Lung (tissue), 12 donors: ENCODE data around the gene PRKAR1B. TPM values are rescaled to one million over a fixed set of nuclear protein-coding genes. Genes with fewer than 3 reads are reported as not detected.
A peak's percentile ranks its signal among the peaks of the same experiment; 100 is the strongest.
"Not testable (repeated sequence)": the region's sequence is repeated elsewhere in the genome, so short reads cannot be mapped to it uniquely, and the experiment has no call there.

Source experiments
- ATAC-seq: fragments of 200-7000 bp; cut with Tn5 transposase; one replicate; pipeline ENCODE4 v1.9.1; 2020; ENCODE audit warnings: moderate number of reproducible peaks; ENCODE audit not compliant: insufficient read depth, low FRiP score
- DNase-seq, 3 donors: peaks; one replicate each; pipeline ENCODE4 v3.0.0-alpha.2; 2013 to 2017
- H3K27ac ChIP-seq, 2 donors: one replicate each; pipeline ENCODE4 v1.5.1; 2013; ENCODE audit warnings: mild to moderate bottlenecking in 2 of 2, moderate library complexity in 2 of 2, control low read depth in 1 of 2, inconsistent platforms in 1 of 2, low read depth in 1 of 2, low read length in 1 of 2
- H3K27me3 ChIP-seq, 3 donors: one replicate each; pipeline ENCODE4 v1.5.1; 2013; ENCODE audit warnings: low read length in 2 of 3; ENCODE audit not compliant: control insufficient read depth in 3 of 3, insufficient read depth in 3 of 3
- H3K36me3 ChIP-seq, 4 donors: one replicate each; pipeline ENCODE4 v1.5.1; 2013; ENCODE audit warnings: low read length in 4 of 4, mild to moderate bottlenecking in 1 of 4, moderate library complexity in 1 of 4; ENCODE audit not compliant: control insufficient read depth in 4 of 4, insufficient read depth in 4 of 4
- H3K4me1 ChIP-seq, 5 donors: one replicate each; pipeline ENCODE4 v1.5.1; 2013; ENCODE audit warnings: low read length in 5 of 5, mild to moderate bottlenecking in 2 of 5, moderate library complexity in 1 of 5; ENCODE audit not compliant: control insufficient read depth in 5 of 5, insufficient read depth in 5 of 5
- H3K4me3 ChIP-seq: one replicate; pipeline ENCODE4 v1.5.1; 2013; ENCODE audit warnings: mild to moderate bottlenecking, control low read depth, moderate library complexity
- H3K9ac ChIP-seq, 2 donors: one replicate each; pipeline ENCODE4 v1.5.1; 2013; ENCODE audit warnings: low read length in 2 of 2, control low read depth in 1 of 2; ENCODE audit not compliant: insufficient read depth in 1 of 2
- H3K9me3 ChIP-seq, 4 donors: one replicate each; pipeline ENCODE4 v1.5.1; 2013; ENCODE audit warnings: low read length in 3 of 4, mild to moderate bottlenecking in 1 of 4, moderate library complexity in 1 of 4; ENCODE audit not compliant: control insufficient read depth in 4 of 4, insufficient read depth in 3 of 4
- WGBS, 2 donors: extraction: QIAGEN DNeasy Blood & Tissue Kit; methylation state at CpG; one replicate each; pipeline ENCODE4 v1.1.7; 2013; 5-methylcytosine and 5-hydroxymethylcytosine counted together
- polyA plus RNA-seq, 2 donors: library from polyadenylated mRNA; stranded (reverse); fragments of 200-250 nt; gene quantifications; one replicate each; pipeline ENCODE4 v1.2.1, GENCODE V29; 2013
- total RNA-seq, 2 donors: library from RNA; depleted of rRNA in 1 of 2; stranded (reverse); fragments of >200 nt in 1 of 2; gene quantifications; one replicate each; pipeline ENCODE4 v1.2.1, GENCODE V29; 2014 to 2021
- TF ChIP-seq, protein P1 (sequence below): IDR thresholded peaks from 2 replicates; pipeline ENCODE4 v1.5.1; 2012; ENCODE audit warnings: mild to moderate bottlenecking; ENCODE audit errors: control extremely low read depth, extremely low read depth
- donor health status: control.
- donor health status: control.
- donor health status: Bipolar disorder and iron deficiency.
- donor health status: healthy.
- donor health status: DM: yes; HTN: yes; CAD: no.

The PRKAR1B gene
- total and polyA plus RNA-seq, 4 donors, result 11.3 to 32.0 (median 16.3) TPM

GRCh38 chr7:653829-654764 is 73.0 kb downstream of the PRKAR1B start:
- no peaks in the 10 kb centered on the region for H3K36me3 ChIP-seq
- peaks cover 0 to 5% (median 0%) of the 10 kb centered on the region in 5 donors for H3K4me1 ChIP-seq
- 97 to 100% methylated on average over 4 of the region's 4 CpGs for WGBS, 2 donors
- H3K27ac ChIP-seq, result no peak overlapping the region
- H3K27me3 ChIP-seq, result no peaks in the 10 kb centered on the region
- TF ChIP-seq, protein P1, sequence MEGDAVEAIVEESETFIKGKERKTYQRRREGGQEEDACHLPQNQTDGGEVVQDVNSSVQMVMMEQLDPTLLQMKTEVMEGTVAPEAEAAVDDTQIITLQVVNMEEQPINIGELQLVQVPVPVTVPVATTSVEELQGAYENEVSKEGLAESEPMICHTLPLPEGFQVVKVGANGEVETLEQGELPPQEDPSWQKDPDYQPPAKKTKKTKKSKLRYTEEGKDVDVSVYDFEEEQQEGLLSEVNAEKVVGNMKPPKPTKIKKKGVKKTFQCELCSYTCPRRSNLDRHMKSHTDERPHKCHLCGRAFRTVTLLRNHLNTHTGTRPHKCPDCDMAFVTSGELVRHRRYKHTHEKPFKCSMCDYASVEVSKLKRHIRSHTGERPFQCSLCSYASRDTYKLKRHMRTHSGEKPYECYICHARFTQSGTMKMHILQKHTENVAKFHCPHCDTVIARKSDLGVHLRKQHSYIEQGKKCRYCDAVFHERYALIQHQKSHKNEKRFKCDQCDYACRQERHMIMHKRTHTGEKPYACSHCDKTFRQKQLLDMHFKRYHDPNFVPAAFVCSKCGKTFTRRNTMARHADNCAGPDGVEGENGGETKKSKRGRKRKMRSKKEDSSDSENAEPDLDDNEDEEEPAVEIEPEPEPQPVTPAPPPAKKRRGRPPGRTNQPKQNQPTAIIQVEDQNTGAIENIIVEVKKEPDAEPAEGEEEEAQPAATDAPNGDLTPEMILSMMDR, result no peak
- ATAC-seq, result no peak
- H3K9ac ChIP-seq, result no peak overlapping the region
- H3K4me3 ChIP-seq, result no peak overlapping the region
- H3K9me3 ChIP-seq, result peaks cover 0 to 5% (median 2%) of the 10 kb centered on the region in 4 donors
- DNase-seq, result no peak

DNA sequence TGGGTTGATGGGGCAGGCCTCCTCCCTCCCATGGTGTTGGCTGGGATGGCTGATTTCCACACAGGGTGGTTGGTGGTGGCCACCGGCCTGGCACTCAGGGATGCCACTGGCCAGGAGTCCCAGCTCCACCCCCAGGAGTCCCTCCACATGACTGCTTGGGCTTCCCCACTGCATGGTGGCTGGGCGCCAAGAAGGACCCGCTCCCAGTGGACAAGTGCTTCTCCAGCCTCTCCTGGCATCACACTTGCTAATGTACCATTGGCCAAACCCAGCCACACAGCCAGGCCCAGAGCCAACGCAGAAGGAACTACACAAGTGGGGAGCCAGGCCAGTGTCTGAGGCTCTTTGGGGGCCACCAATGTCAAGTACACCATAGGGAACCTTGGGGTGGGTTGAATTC is 74.2 kb downstream of the PRKAR1B start:
- no peak overlapping the region for H3K27ac ChIP-seq
- H3K9ac ChIP-seq, result no peak overlapping the region
- peaks cover 0 to 5% (median 2%) of the 10 kb centered on the region in 4 donors for H3K9me3 ChIP-seq
- H3K4me3 ChIP-seq, result no peak overlapping the region
- no peak for ATAC-seq
- H3K4me1 ChIP-seq, result peaks cover 0 to 5% (median 0%) of the 10 kb centered on the region in 5 donors
- no peaks in the 10 kb centered on the region for H3K27me3 ChIP-seq
- TF ChIP-seq, protein P1, result no peak
- no peak for DNase-seq
- WGBS, 2 donors, result 98 to 99% methylated on average over 4 of the region's 4 CpGs
- no peaks in the 10 kb centered on the region for H3K36me3 ChIP-seq

DNA sequence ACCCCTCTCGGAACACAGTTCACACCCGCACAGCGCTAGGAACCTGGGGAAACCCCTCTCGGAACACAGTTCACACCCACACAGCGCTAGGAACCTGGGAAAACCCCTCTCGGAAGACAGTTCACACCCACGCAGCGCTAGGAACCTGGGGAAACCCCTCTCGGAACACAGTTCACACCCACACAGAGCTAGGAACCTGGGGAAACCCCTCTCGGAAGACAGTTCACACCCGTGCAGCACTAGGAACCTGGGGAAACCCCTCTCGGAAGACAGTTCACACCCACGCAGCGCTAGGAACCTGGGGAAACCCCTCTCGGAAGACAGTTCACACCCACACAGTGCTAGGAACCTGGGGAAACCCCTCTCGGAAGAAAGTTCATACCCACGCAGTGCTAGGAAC is 74.9 kb downstream of the PRKAR1B start:
- not testable (repeated sequence) for H3K27ac ChIP-seq, H3K9me3 ChIP-seq, H3K4me1 ChIP-seq, H3K36me3 ChIP-seq, DNase-seq, H3K9ac ChIP-seq, H3K27me3 ChIP-seq, H3K4me3 ChIP-seq, ATAC-seq
- 96 to 98% methylated on average over 17 of the region's 17 CpGs for WGBS, 2 donors

GRCh38 chr7:651032-651728 is 75.9 kb downstream of the PRKAR1B start:
- Histone ChIP-seq H3K4me1 (no peaks in the 10 kb centered on the region), H3K36me3 (no peaks in the 10 kb centered on the region), H3K9me3 (peaks cover 0 to 5% (median 2%) of the 10 kb centered on the region in 4 donors), H3K9ac (no peak overlapping the region), H3K27me3 (no peaks in the 10 kb centered on the region), H3K27ac (peak overlapping the region in 1 of 2 donors; percentile 58), H3K4me3 (no peak overlapping the region)
- no peak for DNase-seq
- no peak for ATAC-seq
- TF ChIP-seq, protein P1, result no peak
- 87 to 94% methylated on average over 13 to 14 of the region's 14 CpGs for WGBS, 2 donors
